GM15510 (cell line): ENCODE results near the gene EP300.

Experiments used
- POLR2A ChIP-seq: IDR thresholded peaks from 3 replicates; pipeline ENCODE4 v1.6.1; 2011; ENCODE audit warnings: borderline replicate concordance; ENCODE audit not compliant: insufficient read length; ENCODE audit errors: extremely low read depth

Gene EP300

DNA sequence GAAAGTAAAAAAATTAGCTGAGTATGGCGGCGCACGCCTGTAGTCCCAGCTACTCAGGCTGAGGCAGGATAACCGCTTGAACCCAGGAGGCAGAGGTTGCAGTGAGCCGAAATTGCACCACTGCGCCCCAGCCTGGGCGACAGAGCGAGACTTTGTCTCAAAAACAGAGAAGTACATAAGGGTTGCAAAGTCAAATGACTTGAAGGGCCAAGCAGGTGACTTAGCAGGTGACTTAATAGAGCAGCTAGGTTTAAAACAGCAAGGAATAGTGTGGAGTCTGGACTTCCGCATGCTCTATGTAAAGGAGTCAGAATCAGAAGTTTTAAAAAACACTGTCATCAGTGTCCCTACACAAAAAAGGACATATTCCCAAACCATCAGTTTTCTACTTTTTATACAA lies 31.7 kb downstream of the EP300 start:
- TF ChIP-seq POLR2A: no peak

DNA sequence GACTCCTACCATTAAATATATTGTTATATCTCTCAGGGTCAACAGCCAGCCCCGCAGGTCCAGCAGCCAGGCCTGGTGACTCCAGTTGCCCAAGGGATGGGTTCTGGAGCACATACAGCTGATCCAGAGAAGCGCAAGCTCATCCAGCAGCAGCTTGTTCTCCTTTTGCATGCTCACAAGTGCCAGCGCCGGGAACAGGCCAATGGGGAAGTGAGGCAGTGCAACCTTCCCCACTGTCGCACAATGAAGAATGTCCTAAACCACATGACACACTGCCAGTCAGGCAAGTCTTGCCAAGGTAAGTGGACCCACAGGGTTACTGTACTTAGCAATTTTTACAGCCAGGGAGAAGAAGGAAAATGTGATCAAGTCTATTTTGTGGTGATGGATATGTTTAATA lies 35.1 kb downstream of the EP300 start:
- no peak for TF ChIP-seq POLR2A

GRCh38 chr22:41128606-41129005 lies 36.2 kb downstream of the EP300 start:
- no peak for TF ChIP-seq POLR2A

DNA sequence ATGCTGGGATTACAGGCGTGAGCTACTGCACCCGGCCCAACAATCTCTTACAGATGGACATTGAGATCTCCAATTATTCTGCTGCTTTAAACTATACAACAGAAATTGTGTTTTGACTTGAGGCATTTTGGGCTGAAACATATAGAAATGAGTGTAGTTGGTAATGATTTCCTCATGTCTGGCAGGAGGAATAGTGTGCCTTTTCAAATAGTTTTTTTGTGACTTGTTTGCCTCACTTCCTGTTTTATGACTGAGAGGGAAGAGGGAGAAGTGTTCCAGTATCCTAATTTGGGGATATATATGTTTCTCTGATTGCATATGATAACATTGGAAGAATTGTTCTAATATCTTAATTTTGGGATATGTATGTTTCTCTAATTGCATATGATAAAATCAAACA lies 40.2 kb downstream of the EP300 start:
- no peak for TF ChIP-seq POLR2A

DNA sequence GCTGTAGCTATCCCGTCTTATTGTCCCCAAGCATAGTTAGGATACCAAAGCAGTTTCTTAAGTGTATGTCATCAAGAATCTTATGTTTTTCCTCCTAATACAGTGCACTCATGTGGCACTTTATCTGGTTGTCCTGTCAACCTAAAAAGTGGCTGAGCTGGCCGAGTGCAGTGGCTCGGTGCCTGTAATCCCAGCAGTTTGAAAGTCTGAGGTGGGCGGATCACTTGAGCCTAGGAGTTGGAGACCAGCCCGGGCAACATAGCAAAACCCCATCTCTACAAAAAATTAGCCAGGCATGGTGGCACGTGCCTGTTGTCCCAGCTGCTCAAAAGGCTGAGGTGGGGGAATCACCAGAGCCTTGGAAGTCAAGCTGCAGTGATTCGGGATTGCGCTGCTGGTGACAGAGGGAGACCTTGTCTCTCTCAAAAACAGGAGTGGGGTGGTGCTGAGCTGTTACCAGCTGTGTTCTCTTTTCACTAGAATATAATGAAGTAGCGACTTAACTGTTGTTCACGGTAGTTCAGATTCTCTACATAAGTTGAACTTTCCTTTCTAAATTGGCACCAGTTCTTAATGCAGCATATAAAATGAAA lies 48.1 kb downstream of the EP300 start:
- no peak for TF ChIP-seq POLR2A

- no peak for TF ChIP-seq POLR2A
Measured at GRCh38 chr22:41146573-41146972, 54.2 kb downstream of the EP300 start.

- no peak for TF ChIP-seq POLR2A
Measured at GRCh38 chr22:41147722-41148121, 55.3 kb downstream of the EP300 start.

DNA sequence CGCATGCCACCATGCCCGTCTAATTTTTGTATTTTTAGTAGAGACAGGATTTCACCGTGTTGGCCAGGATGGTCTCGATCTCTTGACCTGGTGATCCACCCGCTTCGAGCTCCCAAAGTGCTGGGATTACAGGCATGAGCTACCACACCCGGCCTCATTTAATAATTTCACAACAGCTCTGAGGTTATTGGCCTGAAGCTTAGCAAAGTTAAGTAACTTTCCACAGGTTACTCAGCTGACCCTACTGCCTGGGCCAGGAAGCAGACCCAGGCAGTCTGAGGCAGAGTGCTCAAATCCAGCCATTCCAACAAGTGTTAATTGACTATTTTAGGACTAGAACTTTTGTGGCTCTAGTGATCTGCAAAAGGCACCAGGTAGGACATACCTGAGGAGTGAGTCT lies 60.5 kb downstream of the EP300 start:
- no peak for TF ChIP-seq POLR2A

- no peak for TF ChIP-seq POLR2A
Measured at GRCh38 chr22:41157083-41157482, 64.7 kb downstream of the EP300 start.

- TF ChIP-seq POLR2A: no peak
Measured at GRCh38 chr22:41169157-41169556, 76.8 kb downstream of the EP300 start.

DNA sequence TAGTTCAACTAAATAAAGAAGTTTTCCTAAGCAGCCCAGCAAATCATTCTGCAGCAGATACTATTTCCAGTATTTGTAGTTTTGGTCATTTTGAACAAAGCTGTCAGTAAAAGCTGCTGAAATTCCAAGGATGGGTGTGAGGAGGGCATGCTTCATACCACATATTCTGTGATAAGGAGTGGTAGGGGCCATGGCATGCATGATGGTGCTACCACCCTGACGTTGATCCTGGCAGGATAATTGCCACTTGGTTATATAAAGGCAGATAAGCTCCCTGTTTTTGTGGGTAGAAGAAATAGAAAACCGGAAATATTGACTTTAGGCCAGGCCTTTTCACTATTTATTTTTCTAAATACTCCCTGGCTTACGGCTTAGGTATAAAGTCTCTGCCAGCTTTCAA lies 79.6 kb downstream of the EP300 start:
- TF ChIP-seq POLR2A: no peak

DNA sequence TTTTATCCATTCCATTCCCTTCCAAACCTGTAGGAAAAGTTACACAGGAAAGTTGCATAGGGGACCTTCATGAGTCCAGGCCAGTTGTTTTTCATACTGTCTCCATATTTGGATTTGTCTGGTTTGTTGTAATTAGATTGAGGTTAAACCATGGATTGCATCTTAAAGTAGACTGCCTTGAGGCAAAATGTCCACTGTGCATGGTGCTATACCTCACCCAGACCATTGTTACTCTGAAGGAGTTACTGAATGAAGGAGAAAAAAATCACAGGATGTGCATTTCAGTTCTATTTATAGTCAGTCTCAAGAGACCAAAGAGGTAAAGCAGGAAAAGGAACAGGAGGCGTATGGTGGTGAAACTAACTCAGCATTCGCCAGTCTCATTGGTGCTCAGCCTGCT lies 83.2 kb downstream of the EP300 start:
- no peak for TF ChIP-seq POLR2A

GRCh38 chr22:41177040-41177621 lies 84.7 kb downstream of the EP300 start:
- no peak for TF ChIP-seq POLR2A

GRCh38 chr22:41177622-41178424 lies 85.4 kb downstream of the EP300 start:
- TF ChIP-seq POLR2A: no peak

- no peak for TF ChIP-seq POLR2A
Measured at GRCh38 chr22:41178425-41178975, 86.1 kb downstream of the EP300 start.

DNA sequence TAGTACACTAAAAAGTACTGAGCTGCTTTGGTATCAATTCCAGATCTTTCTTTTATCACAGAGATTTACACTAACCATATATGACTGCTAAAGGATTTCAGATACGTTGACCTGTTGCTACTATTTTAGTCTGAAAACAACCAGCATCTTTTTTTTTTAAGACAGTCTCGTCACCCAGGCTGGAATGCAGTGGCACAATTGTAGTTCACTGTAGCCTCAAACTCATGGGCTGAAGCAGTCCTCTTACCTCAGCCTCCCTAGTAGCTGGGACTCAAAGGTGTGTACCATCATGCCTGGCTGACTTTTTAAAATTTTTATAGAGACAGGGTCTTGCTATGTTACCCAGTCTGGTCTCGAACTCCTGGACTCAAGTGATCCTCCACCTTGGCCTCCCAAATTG lies 88.5 kb downstream of the EP300 start:
- TF ChIP-seq POLR2A: no peak
